HG03558 (cell line): ENCODE data around the gene CADPS2.

Source experiments
- ATAC-seq: cut with Tn5 transposase; IDR thresholded peaks from one replicate; pipeline ENCODE4 v1.9.1; 2021; ENCODE audit warnings: moderate number of reproducible peaks; ENCODE audit not compliant: unreplicated experiment; ENCODE audit errors: extremely low read depth

CADPS2 gene

GRCh38 chr7:122553761-122554160 is 332.5 kb downstream of the CADPS2 start:
- no peak for ATAC-seq

- ATAC-seq: no peak
Observed at GRCh38 chr7:122552769-122553168, 333.5 kb downstream of the CADPS2 start.

GRCh38 chr7:122550545-122550944 is 335.7 kb downstream of the CADPS2 start:
- ATAC-seq: no peak

- no peak for ATAC-seq
Observed at GRCh38 chr7:122549578-122549977, 336.7 kb downstream of the CADPS2 start.

GRCh38 chr7:122546496-122546895 is 339.8 kb downstream of the CADPS2 start:
- ATAC-seq: no peak

- peak; percentile 93 for ATAC-seq
Observed at GRCh38 chr7:122544463-122544862, 341.8 kb downstream of the CADPS2 start.

- ATAC-seq: no peak
Observed at GRCh38 chr7:122543891-122544290, 342.4 kb downstream of the CADPS2 start.

GRCh38 chr7:122543166-122543565 is 343.1 kb downstream of the CADPS2 start:
- ATAC-seq: no peak

- no peak for ATAC-seq
Observed at GRCh38 chr7:122535086-122535485, 351.2 kb downstream of the CADPS2 start.

GRCh38 chr7:122532406-122533269 is 353.6 kb downstream of the CADPS2 start:
- ATAC-seq: no peak

- no peak for ATAC-seq
Observed at GRCh38 chr7:122528879-122529481, 357.3 kb downstream of the CADPS2 start.

GRCh38 chr7:122525355-122525754 is 360.9 kb downstream of the CADPS2 start:
- ATAC-seq: no peak

- no peak for ATAC-seq
Observed at GRCh38 chr7:122521767-122522166, 364.5 kb downstream of the CADPS2 start.

- ATAC-seq: no peak
Observed at GRCh38 chr7:122520971-122521555, 365.2 kb downstream of the CADPS2 start.

GRCh38 chr7:122518488-122518887 is 367.8 kb downstream of the CADPS2 start:
- ATAC-seq: no peak

GRCh38 chr7:122517576-122517975 is 368.7 kb downstream of the CADPS2 start:
- no peak for ATAC-seq

- no peak for ATAC-seq
Observed at GRCh38 chr7:122515404-122515803, 370.9 kb downstream of the CADPS2 start.

- ATAC-seq: no peak
Observed at GRCh38 chr7:122511268-122511667, 375.0 kb downstream of the CADPS2 start.

- no peak for ATAC-seq
Observed at GRCh38 chr7:122507591-122507990, 378.7 kb downstream of the CADPS2 start.

- no peak for ATAC-seq
Observed at GRCh38 chr7:122492007-122492406, 394.3 kb downstream of the CADPS2 start.

- ATAC-seq: no peak
Observed at GRCh38 chr7:122488241-122488640, 398.0 kb downstream of the CADPS2 start.
